ENCODE measurements around the gene SGTA.
"Not testable (repeated sequence)": the region's sequence is repeated elsewhere in the genome, so short reads cannot be mapped to it uniquely, and the experiment has no call there.

The SGTA gene

GRCh38 chr19:2717638-2718541, 65.2 kb downstream of the SGTA start:
- no peak for TF ChIP-seq CTCF (IDR thresholded peaks at IDR 0.05; ENCODE audit: insufficient read depth, missing control alignments)
- FAIRE-seq (no peak), DNase-seq (ENCODE audit: insufficient read length, low spot score) (no peak)

GRCh38 chr19:2716722-2717637, 66.1 kb downstream of the SGTA start:
- FAIRE-seq: no peak
- TF ChIP-seq CTCF (IDR thresholded peaks at IDR 0.05; ENCODE audit: insufficient read depth, missing control alignments): no peak
- no peak for DNase-seq (ENCODE audit: insufficient read length, low spot score)

- DNase-seq (ENCODE audit: insufficient read length, low spot score) (no peak), FAIRE-seq (no peak)
- no peak for TF ChIP-seq CTCF (IDR thresholded peaks at IDR 0.05; ENCODE audit: insufficient read depth, missing control alignments)
Observed at GRCh38 chr19:2716275-2716650, 66.8 kb downstream of the SGTA start.

GRCh38 chr19:2715470-2716274, 67.4 kb downstream of the SGTA start:
- FAIRE-seq: no peak
- no peak for TF ChIP-seq CTCF (IDR thresholded peaks at IDR 0.05; ENCODE audit: insufficient read depth, missing control alignments)

GRCh38 chr19:2714531-2715269, 68.4 kb downstream of the SGTA start:
- no peak for TF ChIP-seq CTCF (IDR thresholded peaks at IDR 0.05; ENCODE audit: insufficient read depth, missing control alignments)
- DNase-seq (ENCODE audit: insufficient read length, low spot score): no peak
- no peak for FAIRE-seq

More at GRCh38 chr19:2715470-2716274, 67.4 kb downstream of the SGTA start:
- DNase-seq (ENCODE audit: insufficient read length, low spot score): no peak

GRCh38 chr19:2714102-2714501, 69.0 kb downstream of the SGTA start:
- not testable (repeated sequence) for FAIRE-seq; DNase-seq (ENCODE audit: insufficient read length, low spot score)

GRCh38 chr19:2713170-2713569, 69.9 kb downstream of the SGTA start:
- not testable (repeated sequence) for DNase-seq (ENCODE audit: insufficient read length, low spot score); FAIRE-seq

All from D721Med (cell line).